Peyer's patch (tissue), 4 donors: ENCODE data around the gene TENT5C.

ENCODE experiments used
- CTCF ChIP-seq, 6 experiments: fragments of 450-650 bp in 4 of 6; fragments of 200-600 bp in 2 of 6; sonication (generic) in 1 of 6; IDR thresholded peaks; one replicate each; pipeline ENCODE4 v1.5.1; 2017 to 2019; ENCODE audit warnings: antibody characterized with exemption in 6 of 6, mild to moderate bottlenecking in 3 of 6, moderate library complexity in 1 of 6
- POLR2A ChIP-seq, 2 donors: fragments of 450-650 bp; IDR thresholded peaks; one replicate each; pipeline ENCODE4 v1.5.1; 2017; ENCODE audit warnings: antibody characterized with exemption in 2 of 2, mild to moderate bottlenecking in 2 of 2, moderate library complexity in 2 of 2

- TF ChIP-seq POLR2A (IDR thresholded peaks at IDR 0.05) (no peak), CTCF (IDR thresholded peaks at IDR 0.05) (no peak)
Observed at GRCh38 chr1:117648015-117648414, 42.2 kb downstream of the TENT5C start.
